ENCODE measurements around the gene SPATA22. TPM values are rescaled to one million over a fixed set of nuclear protein-coding genes. Genes with fewer than 3 reads are reported as not detected.

SPATA22 gene
- total RNA-seq, 1 experiment from 2014 or later: not detected

DNA sequence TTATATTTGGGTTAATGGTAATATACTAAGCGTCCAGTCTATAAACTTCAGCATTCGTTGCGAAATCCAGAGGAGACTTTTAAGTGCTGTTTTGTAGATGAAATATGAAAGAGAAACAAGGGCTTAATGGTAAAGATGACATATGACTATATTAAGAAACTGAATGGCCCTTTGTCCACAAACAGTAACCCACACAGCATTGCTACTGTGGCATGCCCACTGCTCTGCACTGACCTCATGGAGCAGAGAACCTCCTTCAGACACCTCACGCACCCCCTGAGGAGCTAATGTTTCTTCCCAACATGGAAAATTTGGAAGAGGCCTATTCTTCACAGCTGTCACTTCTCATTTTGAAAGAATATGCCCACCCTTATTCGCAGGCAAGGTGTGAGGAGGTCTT, 30.8 kb upstream of the SPATA22 start:
- Histone ChIP-seq H3K4me1 (ENCODE audit: insufficient read depth, low read length, poor library complexity, severe bottlenecking) (no peaks in the 10 kb centered on the region), H3K27me3 (replicated peaks; ENCODE audit: insufficient read depth, low read depth, low read length, poor library complexity) (no peaks in the 10 kb centered on the region), H3K27ac (ENCODE audit: low read depth, low read length, poor library complexity, severe bottlenecking) (no peak overlapping the region), H3K4me3 (ENCODE audit: low read depth, low read length, poor library complexity, severe bottlenecking) (no peak overlapping the region), H3K36me3 (ENCODE audit: insufficient read depth, low read length, poor library complexity, severe bottlenecking) (no peaks in the 10 kb centered on the region), H3K9me3 (ENCODE audit: low read depth, low read length, poor library complexity, severe bottlenecking) (no peaks in the 10 kb centered on the region)
- no TSS peak for BruUV-seq (replicated peaks)
- POLR2A ChIA-PET (ENCODE audit: low non-redundant PET): no interaction called here
- intact Hi-C loops (cut with micrococcal nuclease; ENCODE audit: unreplicated experiment): no loop called here
- CTCF ChIA-PET: no interaction called here
- no peak for DNase-seq (ENCODE audit: low spot score)
- TF ChIP-seq, protein P1, sequence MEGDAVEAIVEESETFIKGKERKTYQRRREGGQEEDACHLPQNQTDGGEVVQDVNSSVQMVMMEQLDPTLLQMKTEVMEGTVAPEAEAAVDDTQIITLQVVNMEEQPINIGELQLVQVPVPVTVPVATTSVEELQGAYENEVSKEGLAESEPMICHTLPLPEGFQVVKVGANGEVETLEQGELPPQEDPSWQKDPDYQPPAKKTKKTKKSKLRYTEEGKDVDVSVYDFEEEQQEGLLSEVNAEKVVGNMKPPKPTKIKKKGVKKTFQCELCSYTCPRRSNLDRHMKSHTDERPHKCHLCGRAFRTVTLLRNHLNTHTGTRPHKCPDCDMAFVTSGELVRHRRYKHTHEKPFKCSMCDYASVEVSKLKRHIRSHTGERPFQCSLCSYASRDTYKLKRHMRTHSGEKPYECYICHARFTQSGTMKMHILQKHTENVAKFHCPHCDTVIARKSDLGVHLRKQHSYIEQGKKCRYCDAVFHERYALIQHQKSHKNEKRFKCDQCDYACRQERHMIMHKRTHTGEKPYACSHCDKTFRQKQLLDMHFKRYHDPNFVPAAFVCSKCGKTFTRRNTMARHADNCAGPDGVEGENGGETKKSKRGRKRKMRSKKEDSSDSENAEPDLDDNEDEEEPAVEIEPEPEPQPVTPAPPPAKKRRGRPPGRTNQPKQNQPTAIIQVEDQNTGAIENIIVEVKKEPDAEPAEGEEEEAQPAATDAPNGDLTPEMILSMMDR (conservative IDR thresholded peaks at IDR 0.05; ENCODE audit: low read depth, low read length): no peak
- no peak for TF ChIP-seq EZH2 (IDR thresholded peaks at IDR 0.05; ENCODE audit: borderline replicate concordance, low read depth, low read length, poor library complexity, severe bottlenecking)

DNA sequence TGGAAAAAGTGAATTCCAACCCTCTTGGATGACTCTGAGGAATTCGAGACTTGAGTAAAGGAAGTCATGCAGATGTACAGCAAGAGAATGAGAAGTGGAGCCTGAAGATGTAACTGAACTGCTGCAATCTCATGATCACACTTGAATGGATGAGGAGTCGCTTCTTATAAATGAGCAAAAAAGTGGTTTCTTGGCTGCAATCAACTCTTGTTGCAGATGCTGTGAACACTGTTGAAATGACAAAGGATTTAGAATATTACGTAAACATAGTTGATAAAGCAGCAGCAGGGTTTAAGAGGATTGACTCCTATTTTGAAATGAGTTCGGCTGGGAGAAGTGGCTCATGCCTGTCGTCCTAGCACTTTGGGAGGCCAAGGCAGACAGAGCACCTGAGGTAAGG, 29.7 kb upstream of the SPATA22 start:
- Histone ChIP-seq H3K27me3 (replicated peaks; ENCODE audit: insufficient read depth, low read depth, low read length, poor library complexity) (peaks cover 3% of the 10 kb centered on the region), H3K36me3 (ENCODE audit: insufficient read depth, low read length, poor library complexity, severe bottlenecking) (no peaks in the 10 kb centered on the region), H3K4me1 (ENCODE audit: insufficient read depth, low read length, poor library complexity, severe bottlenecking) (no peaks in the 10 kb centered on the region), H3K27ac (ENCODE audit: low read depth, low read length, poor library complexity, severe bottlenecking) (no peak overlapping the region), H3K9me3 (ENCODE audit: low read depth, low read length, poor library complexity, severe bottlenecking) (no peaks in the 10 kb centered on the region), H3K4me3 (ENCODE audit: low read depth, low read length, poor library complexity, severe bottlenecking) (no peak overlapping the region)
- no TSS peak for BruUV-seq (replicated peaks)
- intact Hi-C loops (cut with micrococcal nuclease; ENCODE audit: unreplicated experiment): no loop called here
- no peak for DNase-seq (ENCODE audit: low spot score)
- no peak for TF ChIP-seq EZH2 (IDR thresholded peaks at IDR 0.05; ENCODE audit: borderline replicate concordance, low read depth, low read length, poor library complexity, severe bottlenecking)
- TF ChIP-seq, protein P1 (conservative IDR thresholded peaks at IDR 0.05; ENCODE audit: low read depth, low read length): no peak
- POLR2A ChIA-PET (ENCODE audit: low non-redundant PET): no interaction called here
- CTCF ChIA-PET: interaction anchor here (0.7 kb wide), 1 partner anchor 39 kb away, joined by 3 read pairs; no protein-coding TSS in a partner anchor

DNA sequence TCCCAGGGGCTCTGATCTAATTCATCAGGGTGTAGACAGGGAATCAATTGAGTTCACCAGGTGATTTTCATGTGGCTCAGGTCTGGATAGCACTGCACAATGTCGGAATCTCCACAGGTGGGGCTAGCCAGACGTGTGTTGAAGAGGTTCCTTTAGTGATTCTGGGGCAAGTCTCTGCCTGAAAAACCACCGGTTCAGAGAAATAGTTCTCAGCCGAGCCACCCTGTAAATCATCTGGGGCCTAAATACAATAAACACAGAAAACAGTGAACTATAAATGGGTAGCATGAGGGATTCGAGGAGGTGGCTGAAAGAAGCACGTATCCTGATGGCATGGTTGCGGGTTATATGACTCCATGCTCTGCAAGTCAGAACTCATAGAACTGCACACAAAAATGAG, 25.5 kb upstream of the SPATA22 start:
- TF ChIP-seq, protein P1 (conservative IDR thresholded peaks at IDR 0.05; ENCODE audit: low read depth, low read length): no peak
- no peak for TF ChIP-seq EZH2 (IDR thresholded peaks at IDR 0.05; ENCODE audit: borderline replicate concordance, low read depth, low read length, poor library complexity, severe bottlenecking)
- no TSS peak for BruUV-seq (replicated peaks)
- ChIA-PET CTCF (no interaction called here), POLR2A (ENCODE audit: low non-redundant PET) (no interaction called here)
- Histone ChIP-seq H3K27ac (ENCODE audit: low read depth, low read length, poor library complexity, severe bottlenecking) (no peak overlapping the region), H3K4me3 (ENCODE audit: low read depth, low read length, poor library complexity, severe bottlenecking) (no peak overlapping the region), H3K36me3 (ENCODE audit: insufficient read depth, low read length, poor library complexity, severe bottlenecking) (no peaks in the 10 kb centered on the region), H3K4me1 (ENCODE audit: insufficient read depth, low read length, poor library complexity, severe bottlenecking) (no peaks in the 10 kb centered on the region), H3K27me3 (replicated peaks; ENCODE audit: insufficient read depth, low read depth, low read length, poor library complexity) (peaks cover 11% of the 10 kb centered on the region), H3K9me3 (ENCODE audit: low read depth, low read length, poor library complexity, severe bottlenecking) (no peaks in the 10 kb centered on the region)
- intact Hi-C loops (cut with micrococcal nuclease; ENCODE audit: unreplicated experiment): no loop called here
- DNase-seq (ENCODE audit: low spot score): no peak
